Fibroblast of lung (primary cell): ENCODE measurements around the gene COTL1. TPM values are rescaled to one million over a fixed set of nuclear protein-coding genes. Genes with fewer than 3 reads are reported as not detected.

Source experiments
- DNase-seq, 2 donors: peaks; one replicate each; pipeline versions ENCODE4 v3.0.0 to v3.0.0-alpha.2; 2010; ENCODE audit warnings: low read depth in 2 of 2
- H2AFZ ChIP-seq: 2 replicates; pipeline ENCODE4 v1.5.1; 2012; ENCODE audit warnings: low read length, control low read depth, inconsistent platforms
- H3K27ac ChIP-seq: 2 replicates; pipeline ENCODE4 v1.5.1; 2011; ENCODE audit warnings: low read length, control low read depth; ENCODE audit not compliant: insufficient read depth
- H3K27me3 ChIP-seq: 2 replicates; pipeline ENCODE4 v1.5.1; 2011; ENCODE audit warnings: mild to moderate bottlenecking, low read length; ENCODE audit not compliant: control insufficient read depth, insufficient read depth
- H3K36me3 ChIP-seq: 2 replicates; pipeline ENCODE4 v1.5.1; 2011; ENCODE audit warnings: low read length; ENCODE audit not compliant: control insufficient read depth, insufficient read depth
- H3K4me1 ChIP-seq: 2 replicates; pipeline ENCODE4 v1.5.1; 2011; ENCODE audit warnings: low read length; ENCODE audit not compliant: control insufficient read depth, insufficient read depth; ENCODE audit errors: extremely low read depth
- H3K4me2 ChIP-seq: 2 replicates; pipeline ENCODE4 v1.5.1; 2011; ENCODE audit warnings: low read length, control low read depth; ENCODE audit not compliant: insufficient read depth; ENCODE audit errors: extremely low read depth
- H3K4me3 ChIP-seq, 4 experiments: fragments of 200-600 bp in 1 of 4; sonication (generic) in 1 of 4; replicated peaks in 1 of 4; 2 replicates each; pipeline ENCODE4 v1.5.1; 2011 to 2016; ENCODE audit warnings: low read length in 4 of 4, low read depth in 3 of 4, mild to moderate bottlenecking in 3 of 4, control low read depth in 2 of 4, inconsistent platforms in 1 of 4, mixed read lengths in 1 of 4; ENCODE audit not compliant: insufficient read depth in 1 of 4; ENCODE audit errors: control extremely low read depth in 1 of 4
- H3K79me2 ChIP-seq: 2 replicates; pipeline ENCODE4 v1.5.1; 2012; ENCODE audit warnings: mild to moderate bottlenecking, low read length, inconsistent platforms; ENCODE audit not compliant: control insufficient read depth, insufficient read depth
- H3K9ac ChIP-seq: 2 replicates; pipeline ENCODE4 v1.5.1; 2011; ENCODE audit warnings: mild to moderate bottlenecking, low read length, control low read depth; ENCODE audit not compliant: insufficient read depth
- H3K9me3 ChIP-seq: 2 replicates; pipeline ENCODE4 v1.5.1; 2012; ENCODE audit warnings: low read depth, low read length; ENCODE audit not compliant: control insufficient read depth, insufficient read depth
- H4K20me1 ChIP-seq: 2 replicates; pipeline ENCODE4 v1.5.1; 2011; ENCODE audit warnings: low read length; ENCODE audit not compliant: control insufficient read depth, insufficient read depth; ENCODE audit errors: extremely low read depth
- EZH2 ChIP-seq: IDR thresholded peaks from 2 replicates; pipeline ENCODE4 v1.5.1; 2012; ENCODE audit warnings: low read length, control low read depth, mild to moderate bottlenecking; ENCODE audit errors: missing control alignments
- polyA plus RNA-seq, 2 donors: library from polyadenylated mRNA; depleted of rRNA in 1 of 2; stranded (reverse) in 1 of 2; unstranded in 1 of 2; fragments of >200 nt; gene quantifications; 2 replicates each; pipeline ENCODE4 v1.2.1, GENCODE V29; 2011 to 2012; ENCODE audit warnings: missing spikeins in 1 of 2
- total RNA-seq: library from RNA; depleted of rRNA; stranded (reverse); fragments of >200 nt; gene quantifications from 2 replicates; pipeline ENCODE4 v1.2.1, GENCODE V29; 2014
- TF ChIP-seq, protein P1 (sequence below), 2 donors: IDR thresholded peaks in 1 of 2; conservative IDR thresholded peaks in 1 of 2; 1 replicate in 1 of 2; 2 replicates in 1 of 2; pipeline ENCODE4 v1.5.1; 2011 to 2012; ENCODE audit warnings: low read length in 2 of 2, control low read depth in 1 of 2, inconsistent platforms in 1 of 2, low read depth in 1 of 2, mild to moderate bottlenecking in 1 of 2

The COTL1 gene
- total and polyA plus RNA-seq, 2 donors (not counting 1 experiment from before 2014, with no cell fraction given), result 103 to 192 TPM

DNA sequence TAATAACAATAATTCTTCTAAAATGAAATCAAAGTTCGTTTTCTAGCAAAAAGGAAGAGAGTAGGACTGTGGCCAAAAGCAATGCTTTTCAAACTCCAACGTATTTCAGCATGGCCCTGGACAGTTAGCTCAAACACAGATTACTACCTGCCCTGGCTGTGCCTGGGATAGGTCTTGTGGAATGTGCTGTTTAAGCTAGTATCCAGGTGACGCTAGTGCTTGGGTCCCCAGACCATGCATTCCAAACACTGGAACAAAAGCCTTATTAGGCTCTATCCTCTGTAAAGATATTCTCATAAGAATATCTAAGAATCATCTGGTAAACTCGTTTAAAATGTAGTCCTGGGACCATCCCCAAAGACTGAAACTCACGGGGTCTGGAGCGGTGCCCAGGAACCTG, 60.8 kb downstream of the COTL1 start:
- Histone ChIP-seq H3K9me3 (no peaks in the 10 kb centered on the region), H3K36me3 (peaks cover 2% of the 10 kb centered on the region), H3K4me1 (no peaks in the 10 kb centered on the region), H4K20me1 (no peaks in the 10 kb centered on the region), H3K79me2 (no peaks in the 10 kb centered on the region), H3K4me2 (no peak overlapping the region), H2AFZ (no peak overlapping the region), H3K4me3 (no peak overlapping the region), H3K27me3 (no peaks in the 10 kb centered on the region), H3K9ac (no peak overlapping the region), H3K27ac (no peak overlapping the region)
- DNase-seq, result no peak
- TF ChIP-seq, protein P1, sequence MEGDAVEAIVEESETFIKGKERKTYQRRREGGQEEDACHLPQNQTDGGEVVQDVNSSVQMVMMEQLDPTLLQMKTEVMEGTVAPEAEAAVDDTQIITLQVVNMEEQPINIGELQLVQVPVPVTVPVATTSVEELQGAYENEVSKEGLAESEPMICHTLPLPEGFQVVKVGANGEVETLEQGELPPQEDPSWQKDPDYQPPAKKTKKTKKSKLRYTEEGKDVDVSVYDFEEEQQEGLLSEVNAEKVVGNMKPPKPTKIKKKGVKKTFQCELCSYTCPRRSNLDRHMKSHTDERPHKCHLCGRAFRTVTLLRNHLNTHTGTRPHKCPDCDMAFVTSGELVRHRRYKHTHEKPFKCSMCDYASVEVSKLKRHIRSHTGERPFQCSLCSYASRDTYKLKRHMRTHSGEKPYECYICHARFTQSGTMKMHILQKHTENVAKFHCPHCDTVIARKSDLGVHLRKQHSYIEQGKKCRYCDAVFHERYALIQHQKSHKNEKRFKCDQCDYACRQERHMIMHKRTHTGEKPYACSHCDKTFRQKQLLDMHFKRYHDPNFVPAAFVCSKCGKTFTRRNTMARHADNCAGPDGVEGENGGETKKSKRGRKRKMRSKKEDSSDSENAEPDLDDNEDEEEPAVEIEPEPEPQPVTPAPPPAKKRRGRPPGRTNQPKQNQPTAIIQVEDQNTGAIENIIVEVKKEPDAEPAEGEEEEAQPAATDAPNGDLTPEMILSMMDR (conservative IDR thresholded peaks at IDR 0.05 in 1 of 2, IDR thresholded peaks at IDR 0.05 in 1 of 2; ENCODE audit: low read depth in 1 of 2, low read length in 2 of 2), result no peak
- TF ChIP-seq EZH2, result no peak

DNA sequence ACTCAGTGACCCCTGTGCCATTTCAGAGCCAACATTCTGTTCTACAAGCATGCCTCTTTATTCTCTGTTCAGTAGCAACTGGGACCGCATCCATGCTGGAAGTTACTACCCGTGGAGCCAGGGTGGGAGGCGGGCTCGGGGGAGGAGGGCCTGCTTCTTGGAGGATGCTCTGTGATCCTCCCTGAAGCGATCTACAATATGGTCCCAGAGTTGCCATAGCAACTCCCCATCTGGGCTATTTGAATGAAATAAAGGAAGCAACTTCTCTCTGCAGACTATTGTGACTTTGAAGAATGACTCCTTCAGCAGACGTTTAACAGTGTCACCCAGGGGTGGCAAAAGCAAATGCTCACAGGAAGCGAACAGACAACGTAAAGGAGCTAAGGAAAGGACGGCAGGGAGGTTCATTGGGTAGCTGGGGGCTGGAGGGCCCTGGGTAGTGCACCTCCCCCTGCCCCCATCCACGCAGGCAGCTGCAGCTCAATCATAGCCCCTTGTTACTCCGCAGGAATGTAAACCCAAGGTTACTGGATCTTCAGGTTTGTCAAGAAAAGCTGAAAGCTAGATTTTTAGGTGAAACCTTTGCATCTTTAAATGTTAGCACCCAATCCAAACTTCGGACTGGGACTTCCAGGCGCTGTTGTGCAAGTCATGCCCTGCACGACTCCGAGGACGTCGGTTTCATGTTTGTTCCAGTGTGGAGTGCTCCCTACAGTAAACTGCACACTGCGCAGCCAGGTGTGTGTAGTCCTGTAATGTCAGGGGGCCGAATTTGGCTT, 62.3 kb downstream of the COTL1 start:
- no peaks in the 10 kb centered on the region for H4K20me1 ChIP-seq
- H3K4me1 ChIP-seq, result no peaks in the 10 kb centered on the region
- no peak for TF ChIP-seq EZH2
- TF ChIP-seq, protein P1 (conservative IDR thresholded peaks at IDR 0.05 in 1 of 2, IDR thresholded peaks at IDR 0.05 in 1 of 2; ENCODE audit: low read depth in 1 of 2, low read length in 2 of 2), result no peak
- H3K9ac ChIP-seq, result no peak overlapping the region
- no peaks in the 10 kb centered on the region for H3K79me2 ChIP-seq
- H3K36me3 ChIP-seq, result no peaks in the 10 kb centered on the region
- H3K27me3 ChIP-seq, result no peaks in the 10 kb centered on the region
- no peaks in the 10 kb centered on the region for H3K9me3 ChIP-seq
- DNase-seq, result no peak
- H2AFZ ChIP-seq, result no peak overlapping the region
- no peak overlapping the region for H3K4me3 ChIP-seq
- H3K4me2 ChIP-seq, result no peak overlapping the region
- H3K27ac ChIP-seq, result no peak overlapping the region

DNA sequence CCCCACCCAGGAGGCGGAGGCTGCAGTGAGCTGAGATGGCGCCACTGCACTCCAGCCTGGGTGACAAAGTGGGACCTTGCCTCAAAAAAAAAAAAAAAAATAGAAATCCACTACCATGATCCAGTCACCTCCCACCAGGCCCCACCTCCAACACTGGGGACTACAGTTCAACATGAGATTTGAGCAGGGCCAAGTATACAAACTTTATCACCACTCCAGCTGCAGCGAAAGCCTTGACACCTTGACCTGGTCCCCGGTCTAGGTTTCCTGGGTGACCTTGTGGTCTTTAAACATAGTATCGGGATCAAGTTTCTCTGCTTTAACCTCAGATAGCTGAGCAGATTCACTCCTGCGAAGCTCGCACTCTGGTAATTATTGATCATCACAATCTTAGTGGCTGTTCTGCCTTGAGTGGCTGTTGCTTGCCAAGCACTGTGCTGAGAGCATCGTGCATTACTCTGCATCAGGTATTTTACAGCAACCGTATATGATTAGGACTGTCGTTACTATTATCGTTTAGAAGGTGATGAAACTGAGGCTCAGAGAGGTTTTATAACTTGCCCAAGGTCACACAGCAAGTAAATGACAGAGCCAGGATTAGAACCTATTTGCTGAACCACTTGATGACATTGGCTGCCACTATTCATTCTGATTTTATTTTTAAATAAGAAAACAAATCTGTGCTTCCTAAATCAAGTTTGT, 63.1 kb downstream of the COTL1 start:
- no peaks in the 10 kb centered on the region for H3K4me1 ChIP-seq
- TF ChIP-seq EZH2, result no peak
- TF ChIP-seq, protein P1 (conservative IDR thresholded peaks at IDR 0.05 in 1 of 2, IDR thresholded peaks at IDR 0.05 in 1 of 2; ENCODE audit: low read depth in 1 of 2, low read length in 2 of 2), result no peak
- H3K9me3 ChIP-seq, result no peaks in the 10 kb centered on the region
- H3K79me2 ChIP-seq, result no peaks in the 10 kb centered on the region
- H2AFZ ChIP-seq, result no peak overlapping the region
- no peak overlapping the region for H3K4me2 ChIP-seq
- no peak overlapping the region for H3K27ac ChIP-seq
- no peaks in the 10 kb centered on the region for H3K36me3 ChIP-seq
- no peak overlapping the region for H3K9ac ChIP-seq
- H3K4me3 ChIP-seq, result no peak overlapping the region
- H3K27me3 ChIP-seq, result no peaks in the 10 kb centered on the region
- no peak for DNase-seq
- H4K20me1 ChIP-seq, result no peaks in the 10 kb centered on the region
